Measurements from ENCODE around the gene RNF7.
A peak's percentile ranks its signal among the peaks of the same experiment; 100 is the strongest.
"Not testable (repeated sequence)": the region's sequence is repeated elsewhere in the genome, so short reads cannot be mapped to it uniquely, and the experiment has no call there.

The RNF7 gene

DNA sequence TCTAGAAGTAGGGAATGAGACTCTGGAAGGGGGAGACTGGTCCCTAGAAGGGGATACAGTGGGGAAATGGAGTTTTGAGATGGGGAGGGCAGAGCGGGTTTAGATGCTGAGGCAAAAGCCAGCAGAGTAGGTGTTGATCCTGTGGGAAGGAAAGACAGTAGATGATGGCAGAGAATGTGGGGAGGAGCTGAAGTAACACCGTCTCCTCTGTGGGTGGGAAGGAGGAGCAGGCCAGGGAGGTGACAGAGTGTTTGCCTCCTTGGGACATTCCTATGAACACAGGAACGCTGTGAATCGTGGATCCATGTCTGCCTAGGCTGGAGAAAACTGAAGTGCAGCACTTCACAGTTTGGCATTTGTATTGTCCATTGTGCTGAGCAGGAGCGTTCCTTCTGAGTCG is 45.5 kb downstream of the RNF7 start:
- no peak for DNase-seq

DNA sequence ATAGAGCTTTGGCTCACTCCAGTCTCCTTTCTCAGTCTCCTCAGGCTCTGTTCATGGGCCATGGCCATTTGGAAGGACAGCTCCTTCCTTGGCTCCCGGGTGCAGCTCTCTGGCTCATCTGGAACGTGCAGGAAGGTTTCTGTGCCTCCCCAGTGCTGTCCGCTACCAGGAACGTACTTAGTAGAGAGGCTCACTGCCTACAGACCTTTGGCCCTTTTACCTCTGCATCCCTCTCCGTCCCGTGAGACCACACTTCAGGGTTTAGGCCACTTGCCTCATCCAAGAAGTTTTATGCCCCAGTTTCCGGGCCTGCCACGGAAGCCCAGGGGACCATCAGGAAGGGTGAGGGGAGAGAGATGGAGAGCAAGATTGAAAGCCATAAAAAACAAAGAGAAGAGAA is 46.0 kb downstream of the RNF7 start:
- DNase-seq: no peak

- no peak for DNase-seq
These were observed 46.4 kb downstream of the RNF7 start for GRCh38 chr3:141784531-141784930.

GRCh38 chr3:141788149-141788548 is 50.1 kb downstream of the RNF7 start:
- no peak for DNase-seq

- not testable (repeated sequence) for DNase-seq
These were observed 50.7 kb downstream of the RNF7 start for GRCh38 chr3:141788750-141789149.

GRCh38 chr3:141789281-141789680 is 51.2 kb downstream of the RNF7 start:
- DNase-seq: no peak

GRCh38 chr3:141790171-141790570 is 52.1 kb downstream of the RNF7 start:
- DNase-seq: no peak

- no peak for DNase-seq
These were observed 54.4 kb downstream of the RNF7 start for GRCh38 chr3:141792495-141792894.

GRCh38 chr3:141793476-141794260 is 55.6 kb downstream of the RNF7 start:
- no peak for DNase-seq

DNA sequence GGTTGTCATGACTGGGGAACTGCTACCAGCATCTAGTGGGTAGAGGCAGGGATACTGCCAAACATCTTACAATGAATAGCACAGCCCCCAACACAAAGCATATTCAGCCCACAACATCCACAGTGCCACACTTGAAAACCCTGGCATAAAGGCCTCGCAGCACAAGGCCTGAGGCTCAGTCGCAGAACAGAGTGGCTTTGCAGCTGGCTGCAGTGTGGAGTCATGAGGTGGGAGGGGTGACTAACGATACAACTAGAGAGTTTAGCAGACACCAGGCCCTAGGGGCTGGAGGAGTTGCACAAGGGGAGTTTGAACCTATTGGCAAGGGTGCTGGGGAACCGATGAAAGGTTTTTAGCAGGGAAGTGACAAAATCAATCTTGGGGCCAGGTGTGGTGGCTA is 57.2 kb downstream of the RNF7 start:
- no peak for DNase-seq

DNA sequence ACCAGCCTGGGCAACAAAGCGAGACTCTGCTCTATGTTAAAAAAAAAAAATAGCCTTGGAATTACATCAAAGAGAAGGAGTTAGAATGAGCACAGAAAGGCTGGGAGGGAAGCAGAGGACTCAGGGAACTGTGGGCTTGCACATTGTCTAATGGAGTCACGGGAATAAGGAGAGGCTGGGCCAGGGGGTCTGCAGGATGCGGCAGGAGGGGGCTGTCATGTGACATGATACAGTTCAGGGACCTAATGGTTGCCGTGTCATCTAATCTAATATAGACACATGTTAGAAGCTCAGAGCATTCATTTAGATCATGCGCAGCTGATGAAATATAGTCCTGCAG is 57.6 kb downstream of the RNF7 start:
- no peak for DNase-seq

DNA sequence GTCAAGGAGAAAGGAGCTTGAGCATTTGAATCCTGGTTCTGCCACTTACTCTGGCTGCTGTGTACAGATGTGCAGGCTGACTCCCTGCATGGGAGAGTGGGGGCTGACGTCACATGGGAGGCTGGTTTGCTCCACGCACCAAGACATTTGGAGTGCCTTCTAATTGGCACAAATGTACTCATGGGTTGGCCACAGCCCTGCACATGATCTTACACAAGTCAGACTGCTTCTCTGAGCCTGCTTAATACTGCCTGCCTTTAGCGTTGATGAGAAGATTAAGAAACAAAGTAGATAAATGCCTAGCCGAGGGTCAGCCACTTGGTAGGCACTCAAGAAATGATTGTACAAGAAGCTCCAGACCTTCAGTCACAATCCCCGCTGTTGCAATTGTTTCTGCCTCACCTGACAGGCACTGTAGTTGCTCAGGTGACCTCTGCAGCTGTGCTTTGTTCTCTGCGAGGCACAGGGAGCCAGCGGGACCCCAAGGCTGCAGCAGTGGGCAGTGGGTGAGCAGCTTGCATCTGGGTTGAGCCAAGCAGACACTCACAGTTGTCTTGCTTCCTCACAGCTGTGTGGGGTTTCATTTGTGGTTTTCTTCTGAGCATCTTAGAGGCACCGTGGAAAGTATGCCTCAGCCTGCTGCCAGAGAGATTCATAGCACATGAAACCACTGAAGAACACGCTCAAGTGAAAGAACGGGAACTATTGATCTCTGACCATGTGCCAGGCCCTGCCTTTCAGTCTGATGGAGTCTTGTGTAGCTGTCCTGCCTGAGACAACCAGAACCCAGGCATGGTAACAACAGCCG is 58.2 kb downstream of the RNF7 start:
- peak; percentile 42 for DNase-seq

Data from fibroblast of skin of back (primary cell).